Lower leg skin (tissue), 3 donors: Measurements from ENCODE around the gene SVOPL.

Experiments used
- CTCF ChIP-seq, 3 donors: fragments of 450-650 bp; IDR thresholded peaks; one replicate each; pipeline ENCODE4 v1.5.1; 2016; ENCODE audit warnings: antibody characterized with exemption in 3 of 3, mild to moderate bottlenecking in 3 of 3, moderate library complexity in 2 of 3
- POLR2A ChIP-seq, 2 donors: fragments of 450-650 bp; IDR thresholded peaks; one replicate each; pipeline ENCODE4 v1.6.1; 2016 to 2017; ENCODE audit warnings: antibody characterized with exemption in 2 of 2, mild to moderate bottlenecking in 1 of 2, moderate library complexity in 1 of 2

- no peak for TF ChIP-seq CTCF (IDR thresholded peaks at IDR 0.05)
- TF ChIP-seq POLR2A (IDR thresholded peaks at IDR 0.05) = no peak
These were observed 87.5 kb downstream of the SVOPL start for GRCh38 chr7:138613630-138614029.
